OCI-LY3 (cell line): Measurements from ENCODE around the gene GFRA1.

Source experiments
- CTCF ChIP-seq: fragments of 200-600, 300-600 bp; sonication (generic); IDR thresholded peaks from 2 replicates; pipeline ENCODE4 v1.5.1; 2014; ENCODE audit warnings: antibody characterized with exemption, low read length, low read depth
- EZH2phosphoT487 ChIP-seq: fragments of 200-600 bp; shearing (Covaris generic); IDR thresholded peaks from 2 replicates; pipeline ENCODE4 v1.6.1; 2018; ENCODE audit warnings: antibody characterized with exemption, mixed run types, low read depth

- no peak for TF ChIP-seq CTCF
- TF ChIP-seq EZH2phosphoT487: no peak
Observed at GRCh38 chr10:116084161-116084560, 188.8 kb downstream of the GFRA1 start.
